Panc1 (cell line): ENCODE data around the gene PRSS33. TPM values are rescaled to one million over a fixed set of nuclear protein-coding genes. Genes with fewer than 3 reads are reported as not detected.

Experiments used
- ATAC-seq: fragments of 200-7000 bp; cut with Tn5 transposase; 2 replicates; pipeline ENCODE4 v1.9.1; 2020; ENCODE audit warnings: mild to moderate bottlenecking, moderate library complexity
- BruUV-seq: library from RNA; stranded (reverse); fragments of 400-500 nt; replicated peaks from 2 replicates; lab custom pipeline; 2021; lab: Mats Ljungman, UMichigan
- CTCF ChIA-PET: fragments of 300-600 bp; sonication (Branson Sonifier 250); formaldehyde crosslinking; loops from one replicate; lab custom pipeline; 2022; ENCODE audit warnings: antibody characterized with exemption; lab: Charles Lee
- POLR2A ChIA-PET: fragments of 300-600 bp; sonication (Branson Sonifier 250); formaldehyde crosslinking; loops from one replicate; lab custom pipeline; 2022; ENCODE audit warnings: antibody characterized with exemption; lab: Charles Lee
- DNase-seq: peaks from one replicate; pipeline ENCODE4 v3.0.0-alpha.2; 2010; ENCODE audit warnings: low read depth, low spot score
- H3K27ac ChIP-seq: 2 replicates; pipeline ENCODE4 v1.5.1; 2011; ENCODE audit warnings: mild to moderate bottlenecking, low read length, inconsistent platforms
- H3K27me3 ChIP-seq: fragments of 200-500 bp; sonication (Bioruptor generic); 2 replicates; pipeline ENCODE4 v1.6.0; 2014; ENCODE audit warnings: low read length, inconsistent platforms; ENCODE audit not compliant: control insufficient read depth, insufficient read depth
- H3K36me3 ChIP-seq: fragments of 200-500 bp; sonication (Bioruptor generic); 2 replicates; pipeline ENCODE4 v1.5.1; 2014; ENCODE audit warnings: inconsistent platforms, mild to moderate bottlenecking, low read length, moderate library complexity; ENCODE audit not compliant: control insufficient read depth, insufficient read depth
- H3K4me1 ChIP-seq: 2 replicates; pipeline ENCODE4 v1.5.1; 2011; ENCODE audit warnings: inconsistent platforms, mild to moderate bottlenecking, low read length, moderate library complexity; ENCODE audit not compliant: control insufficient read depth, insufficient read depth
- H3K4me3 ChIP-seq, 2 experiments: 2 replicates each; pipeline ENCODE4 v1.5.1; 2011 to 2012; ENCODE audit warnings: low read depth in 2 of 2, low read length in 2 of 2, mild to moderate bottlenecking in 2 of 2, inconsistent platforms in 1 of 2, moderate library complexity in 1 of 2
- H3K9me3 ChIP-seq: fragments of 200-500 bp; sonication (Bioruptor generic); 2 replicates; pipeline ENCODE4 v1.5.1; 2014; ENCODE audit warnings: low read depth, mild to moderate bottlenecking, inconsistent platforms, low read length, moderate library complexity; ENCODE audit not compliant: control insufficient read depth, insufficient read depth
- POLR2AphosphoS5 ChIP-seq: IDR thresholded peaks from 2 replicates; pipeline ENCODE4 v1.6.1; 2012; ENCODE audit warnings: mild to moderate bottlenecking, low read depth, low read length, moderate library complexity
- SIN3A ChIP-seq: IDR thresholded peaks from 2 replicates; pipeline ENCODE4 v1.6.1; 2012; ENCODE audit warnings: low read depth, mild to moderate bottlenecking, low read length, moderate library complexity, borderline replicate concordance; ENCODE audit not compliant: insufficient read depth
- TCF7L2 ChIP-seq: IDR thresholded peaks from 2 replicates; pipeline ENCODE4 v1.6.1; 2011; ENCODE audit warnings: mild to moderate bottlenecking, low read depth, low read length, inconsistent platforms
- in situ Hi-C: cut with HindIII; loops from 2 replicates; pipeline ENCODE4 v1.10.0; 2016; ENCODE audit warnings: low sequenced_read_pairs, low pct_unique_long_range_greater_than_20kb
- intact Hi-C: fragments of 100-400 bp; cut with micrococcal nuclease; formaldehyde crosslinking; loops from one replicate; pipeline ENCODE4 v1.10.0; 2022; ENCODE audit not compliant: unreplicated experiment
- total RNA-seq: library from RNA; stranded (reverse); gene quantifications from one replicate; pipeline ENCODE4 v1.2.1, GENCODE V29; 2021; ENCODE audit not compliant: unreplicated experiment
- TF ChIP-seq, protein P1 (sequence below): fragments of 450-650 bp; IDR thresholded peaks from 2 replicates; pipeline ENCODE4 v1.5.1; 2017; ENCODE audit warnings: mild to moderate bottlenecking
- TF ChIP-seq, protein P2 (sequence below), 2 experiments: IDR thresholded peaks; 2 replicates each; pipeline ENCODE4 v1.6.1; 2011 to 2012; ENCODE audit warnings: low read depth in 2 of 2, control low read depth in 1 of 2, low read length in 1 of 2, mild to moderate bottlenecking in 1 of 2, moderate library complexity in 1 of 2; ENCODE audit not compliant: insufficient read depth in 1 of 2

PRSS33 gene
- total RNA-seq, 1 experiment from 2014 or later, result 0.59 TPM

DNA sequence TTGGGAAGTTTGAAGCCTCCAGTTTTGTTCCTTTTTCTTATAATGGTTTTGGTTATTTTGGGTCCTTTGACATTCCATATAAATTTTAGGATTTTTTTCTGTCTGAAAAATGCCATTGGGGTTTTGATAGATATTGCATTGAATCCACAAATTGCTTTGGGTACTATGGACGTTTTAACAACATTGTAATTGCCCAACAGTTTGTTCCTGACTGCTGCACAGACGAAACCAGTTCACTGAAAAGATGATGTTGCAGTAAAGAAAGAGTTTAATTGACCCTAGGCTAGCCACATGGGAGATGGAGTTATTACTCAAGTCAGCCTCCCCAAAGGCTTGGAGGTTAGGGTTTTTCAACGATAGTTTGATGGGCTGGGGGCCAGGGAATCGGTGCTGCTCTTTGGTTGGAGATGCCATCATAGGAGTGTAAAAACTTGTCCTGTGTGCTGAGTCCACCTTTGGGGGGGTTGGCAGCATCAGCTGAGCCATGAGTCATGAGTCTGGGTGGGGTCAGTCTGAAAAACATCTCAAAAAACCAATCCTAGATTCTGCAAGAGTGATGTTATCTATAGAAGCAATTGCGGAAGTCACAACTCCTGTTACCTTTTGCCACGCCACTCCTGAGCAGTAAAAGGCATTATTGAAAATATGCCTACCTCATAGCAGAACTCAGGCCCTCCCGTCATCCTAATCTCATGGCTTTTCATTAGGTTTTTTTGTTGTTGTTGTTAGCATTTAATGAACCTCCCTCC is 8.2 kb upstream of the PRSS33 start:
- Histone ChIP-seq H3K4me1 (0 out of 2 replicates have a peak, but pooled peaks cover 2% of the 10 kb centered on the region), H3K27me3 (no peaks in the 10 kb centered on the region), H3K9me3 (no peaks in the 10 kb centered on the region), H3K4me3 (no peak overlapping the region), H3K36me3 (no peaks in the 10 kb centered on the region), H3K27ac (no peak overlapping the region)
- TF ChIP-seq, protein P1, sequence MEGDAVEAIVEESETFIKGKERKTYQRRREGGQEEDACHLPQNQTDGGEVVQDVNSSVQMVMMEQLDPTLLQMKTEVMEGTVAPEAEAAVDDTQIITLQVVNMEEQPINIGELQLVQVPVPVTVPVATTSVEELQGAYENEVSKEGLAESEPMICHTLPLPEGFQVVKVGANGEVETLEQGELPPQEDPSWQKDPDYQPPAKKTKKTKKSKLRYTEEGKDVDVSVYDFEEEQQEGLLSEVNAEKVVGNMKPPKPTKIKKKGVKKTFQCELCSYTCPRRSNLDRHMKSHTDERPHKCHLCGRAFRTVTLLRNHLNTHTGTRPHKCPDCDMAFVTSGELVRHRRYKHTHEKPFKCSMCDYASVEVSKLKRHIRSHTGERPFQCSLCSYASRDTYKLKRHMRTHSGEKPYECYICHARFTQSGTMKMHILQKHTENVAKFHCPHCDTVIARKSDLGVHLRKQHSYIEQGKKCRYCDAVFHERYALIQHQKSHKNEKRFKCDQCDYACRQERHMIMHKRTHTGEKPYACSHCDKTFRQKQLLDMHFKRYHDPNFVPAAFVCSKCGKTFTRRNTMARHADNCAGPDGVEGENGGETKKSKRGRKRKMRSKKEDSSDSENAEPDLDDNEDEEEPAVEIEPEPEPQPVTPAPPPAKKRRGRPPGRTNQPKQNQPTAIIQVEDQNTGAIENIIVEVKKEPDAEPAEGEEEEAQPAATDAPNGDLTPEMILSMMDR, result no peak
- TF ChIP-seq, protein P2, sequence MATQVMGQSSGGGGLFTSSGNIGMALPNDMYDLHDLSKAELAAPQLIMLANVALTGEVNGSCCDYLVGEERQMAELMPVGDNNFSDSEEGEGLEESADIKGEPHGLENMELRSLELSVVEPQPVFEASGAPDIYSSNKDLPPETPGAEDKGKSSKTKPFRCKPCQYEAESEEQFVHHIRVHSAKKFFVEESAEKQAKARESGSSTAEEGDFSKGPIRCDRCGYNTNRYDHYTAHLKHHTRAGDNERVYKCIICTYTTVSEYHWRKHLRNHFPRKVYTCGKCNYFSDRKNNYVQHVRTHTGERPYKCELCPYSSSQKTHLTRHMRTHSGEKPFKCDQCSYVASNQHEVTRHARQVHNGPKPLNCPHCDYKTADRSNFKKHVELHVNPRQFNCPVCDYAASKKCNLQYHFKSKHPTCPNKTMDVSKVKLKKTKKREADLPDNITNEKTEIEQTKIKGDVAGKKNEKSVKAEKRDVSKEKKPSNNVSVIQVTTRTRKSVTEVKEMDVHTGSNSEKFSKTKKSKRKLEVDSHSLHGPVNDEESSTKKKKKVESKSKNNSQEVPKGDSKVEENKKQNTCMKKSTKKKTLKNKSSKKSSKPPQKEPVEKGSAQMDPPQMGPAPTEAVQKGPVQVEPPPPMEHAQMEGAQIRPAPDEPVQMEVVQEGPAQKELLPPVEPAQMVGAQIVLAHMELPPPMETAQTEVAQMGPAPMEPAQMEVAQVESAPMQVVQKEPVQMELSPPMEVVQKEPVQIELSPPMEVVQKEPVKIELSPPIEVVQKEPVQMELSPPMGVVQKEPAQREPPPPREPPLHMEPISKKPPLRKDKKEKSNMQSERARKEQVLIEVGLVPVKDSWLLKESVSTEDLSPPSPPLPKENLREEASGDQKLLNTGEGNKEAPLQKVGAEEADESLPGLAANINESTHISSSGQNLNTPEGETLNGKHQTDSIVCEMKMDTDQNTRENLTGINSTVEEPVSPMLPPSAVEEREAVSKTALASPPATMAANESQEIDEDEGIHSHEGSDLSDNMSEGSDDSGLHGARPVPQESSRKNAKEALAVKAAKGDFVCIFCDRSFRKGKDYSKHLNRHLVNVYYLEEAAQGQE (IDR thresholded peaks at IDR 0.05; ENCODE audit: insufficient read depth in 1 of 2, low read depth in 2 of 2, low read length in 1 of 2), result no peak
- no peak for TF ChIP-seq TCF7L2
- ChIA-PET CTCF (no interaction called here), POLR2A (no interaction called here)
- no TSS peak for BruUV-seq
- DNase-seq (no peak), ATAC-seq (no peak)
- in situ Hi-C loops (no loop called here), intact Hi-C loops (no loop called here)

DNA sequence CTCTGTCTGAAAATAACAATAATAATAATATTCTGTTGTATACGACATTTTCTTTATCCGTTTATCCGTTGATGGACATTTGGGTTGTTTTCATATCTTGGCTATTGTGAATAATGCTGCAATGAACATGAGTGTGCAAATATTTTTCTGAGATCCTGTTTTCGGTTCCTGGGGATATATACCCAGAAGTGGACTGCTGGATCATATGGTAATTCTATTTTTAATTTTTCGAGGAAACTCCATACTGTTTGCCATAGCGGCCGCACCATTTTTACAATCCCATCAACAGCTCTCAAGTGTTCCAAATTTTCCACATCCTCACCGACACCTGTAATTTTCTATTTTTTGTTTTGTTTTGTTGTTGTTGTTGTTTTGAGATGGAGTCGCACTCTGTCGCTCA is 5.6 kb upstream of the PRSS33 start:
- DNase-seq (no peak), ATAC-seq (no peak)
- no TSS peak for BruUV-seq
- 0 out of 2 replicates have a peak, but pooled peaks cover 2% of the 10 kb centered on the region for H3K4me1 ChIP-seq
- POLR2A ChIA-PET, result no interaction called here
- no peak overlapping the region for H3K4me3 ChIP-seq
- H3K9me3 ChIP-seq, result no peaks in the 10 kb centered on the region
- no peaks in the 10 kb centered on the region for H3K27me3 ChIP-seq
- TF ChIP-seq POLR2AphosphoS5, result no peak
- TF ChIP-seq TCF7L2, result no peak
- TF ChIP-seq, protein P1, result no peak
- TF ChIP-seq, protein P2 (IDR thresholded peaks at IDR 0.05; ENCODE audit: insufficient read depth in 1 of 2, low read depth in 2 of 2, low read length in 1 of 2), result no peak
- TF ChIP-seq SIN3A, result no peak
- intact Hi-C loops (no loop called here), in situ Hi-C loops (no loop called here)
- H3K27ac ChIP-seq, result no peak overlapping the region
- CTCF ChIA-PET, result no interaction called here
- no peaks in the 10 kb centered on the region for H3K36me3 ChIP-seq
